Measurements from ENCODE around the gene SSTR3.

SSTR3 gene

DNA sequence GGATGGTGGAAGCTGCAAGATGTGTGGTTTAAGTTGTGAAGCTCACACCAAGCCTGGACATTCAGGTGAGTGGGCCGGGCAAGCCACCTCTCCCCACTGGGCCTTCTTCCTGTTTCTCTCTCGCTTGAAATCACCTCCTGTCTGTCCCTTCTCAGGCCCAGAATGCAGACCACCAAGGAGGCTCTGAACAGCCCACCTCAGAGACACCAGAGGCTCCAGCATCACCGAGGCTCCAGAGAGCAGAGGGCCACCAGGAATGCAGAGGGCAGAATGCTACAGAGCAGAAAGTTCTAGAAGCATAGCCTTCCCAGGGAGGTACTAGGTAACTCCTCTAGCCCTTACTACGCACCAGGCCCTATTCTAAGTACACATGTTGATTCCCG lies 47.8 kb downstream of the SSTR3 start:
- TF ChIP-seq TAF1 (IDR thresholded peaks at IDR 0.05; ENCODE audit: borderline replicate concordance, low read depth, low read length) (no peak), POLR2A (IDR thresholded peaks at IDR 0.05; ENCODE audit: low read depth, low read length) (no peak; the same call in 1 of the 2 replicates), POLR2AphosphoS5 (IDR thresholded peaks at IDR 0.05; ENCODE audit: low read depth, low read length) (no peak)
- DNase-seq (ENCODE audit: insufficient read length) (no peak), FAIRE-seq (no peak)

DNA sequence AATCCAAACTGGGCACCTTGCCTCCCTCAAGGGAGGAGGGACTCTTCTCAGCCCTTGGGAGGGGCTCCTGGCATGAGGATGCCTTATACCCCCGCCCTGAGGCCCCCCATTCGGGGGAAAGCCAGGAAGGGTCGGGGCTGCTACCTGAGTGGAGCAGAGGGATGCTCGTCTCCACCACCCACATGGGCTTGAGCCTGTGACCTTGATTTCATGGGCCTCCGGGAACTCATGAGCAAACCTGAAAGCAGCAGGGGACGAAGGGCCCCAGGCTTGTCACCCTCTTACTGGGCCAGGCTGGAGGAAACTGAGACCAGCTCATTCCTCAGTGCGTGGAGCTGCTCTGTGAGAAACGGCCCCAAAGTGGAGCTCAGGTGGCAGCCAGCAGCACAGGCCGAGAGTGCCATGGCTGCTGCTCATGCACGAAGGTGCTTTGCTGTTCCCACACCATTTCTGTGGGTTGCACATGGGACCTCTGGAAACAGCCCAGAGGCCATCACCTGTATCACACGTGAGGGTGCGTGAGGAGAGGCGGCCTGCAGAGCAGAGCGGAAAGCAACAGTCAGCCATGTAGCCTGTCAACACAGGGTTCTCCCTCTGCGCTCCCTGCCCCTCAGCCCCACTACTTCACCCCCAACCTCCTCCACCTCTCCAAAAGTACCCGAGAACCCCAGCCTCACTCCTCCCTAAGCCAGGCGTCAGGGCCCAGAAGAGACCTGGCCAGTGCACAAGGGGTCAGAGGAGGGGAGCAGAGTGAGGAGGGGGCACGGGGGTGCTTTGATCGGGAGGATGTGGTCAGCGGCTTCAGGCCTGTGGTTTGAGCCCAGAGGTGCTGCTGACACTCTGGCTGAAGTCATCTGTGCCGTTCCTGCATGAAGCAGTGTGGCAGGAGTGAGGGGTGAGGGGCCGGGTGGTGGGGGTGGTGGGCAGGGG lies 48.4 kb downstream of the SSTR3 start:
- peak; percentile 54; the same call in 1 of the 2 replicates for TF ChIP-seq TAF1 (IDR thresholded peaks at IDR 0.05; ENCODE audit: borderline replicate concordance, low read depth, low read length)
- TF ChIP-seq POLR2AphosphoS5 (IDR thresholded peaks at IDR 0.05; ENCODE audit: low read depth, low read length), result peak; percentile 88
- peak; percentile 84 for TF ChIP-seq POLR2A (IDR thresholded peaks at IDR 0.05; ENCODE audit: low read depth, low read length)
- FAIRE-seq (no peak), DNase-seq (ENCODE audit: insufficient read length) (peak; percentile 77)

DNA sequence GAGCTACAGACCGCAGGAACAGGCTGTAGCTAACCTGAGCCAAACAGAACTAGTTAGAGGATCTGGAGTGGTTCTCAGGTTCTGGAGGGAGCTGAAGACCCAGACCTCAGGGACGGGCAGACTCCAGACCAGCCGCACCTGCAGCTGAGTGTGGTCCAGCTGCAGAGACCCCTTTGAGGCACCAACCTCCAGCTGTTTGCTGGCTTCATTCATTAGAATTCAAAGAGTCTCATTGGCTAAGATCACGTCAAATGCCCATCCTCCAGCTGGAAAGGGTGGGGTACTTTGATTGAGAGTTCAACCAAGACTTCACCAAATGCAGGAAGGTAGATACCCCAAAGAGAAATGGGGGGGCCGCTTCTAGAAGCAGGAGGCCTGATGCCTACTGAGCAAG lies 49.2 kb downstream of the SSTR3 start:
- DNase-seq (ENCODE audit: insufficient read length), result no peak
- TF ChIP-seq POLR2A (IDR thresholded peaks at IDR 0.05; ENCODE audit: low read depth, low read length), result no peak
- no peak for TF ChIP-seq POLR2AphosphoS5 (IDR thresholded peaks at IDR 0.05; ENCODE audit: low read depth, low read length)
- TF ChIP-seq TAF1 (IDR thresholded peaks at IDR 0.05; ENCODE audit: borderline replicate concordance, low read depth, low read length), result peak; percentile 5; the same call in 1 of the 2 replicates
- FAIRE-seq, result no peak

DNA sequence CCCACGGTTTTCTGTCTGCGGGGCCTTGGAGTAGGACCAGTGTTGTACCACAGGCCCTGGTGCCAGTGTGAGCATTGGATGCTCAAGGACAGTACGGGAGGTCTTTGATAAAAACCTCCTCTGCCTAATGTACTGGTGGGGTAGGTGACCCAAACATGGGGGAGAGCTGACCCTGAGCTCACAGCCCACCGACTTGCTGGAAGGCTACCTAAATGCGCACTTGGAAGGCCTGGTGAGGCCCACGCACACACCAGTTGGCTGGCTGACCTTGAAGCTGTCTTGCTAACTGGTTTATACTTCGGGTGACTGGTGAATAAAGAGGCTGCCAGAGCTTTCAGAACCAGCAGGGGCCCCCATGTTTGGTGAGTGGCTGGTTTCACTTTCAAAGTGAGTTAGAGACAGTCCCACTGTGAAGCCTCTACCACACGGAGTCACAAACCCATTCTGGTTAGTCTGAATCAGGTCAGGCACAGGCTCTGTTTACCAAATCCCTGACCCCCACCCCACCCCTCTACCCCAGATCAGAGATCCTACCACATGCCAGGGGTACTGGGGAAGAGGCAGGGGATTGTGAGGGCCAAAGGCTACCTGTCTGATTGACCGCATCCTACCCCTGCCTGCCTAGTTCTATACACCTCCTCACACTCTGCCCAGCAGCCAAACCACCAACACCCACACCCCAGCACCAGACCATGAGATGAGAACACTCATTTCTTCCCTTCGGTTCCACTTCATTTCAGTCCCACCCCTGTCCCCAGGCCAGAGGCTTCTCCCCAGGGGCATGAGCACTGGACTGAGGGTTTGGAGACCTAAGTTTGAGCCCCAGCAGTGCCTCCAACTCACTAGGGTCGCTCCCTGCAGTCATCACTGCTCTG lies 49.8 kb downstream of the SSTR3 start:
- peak; percentile 100 for FAIRE-seq
- TF ChIP-seq POLR2A (IDR thresholded peaks at IDR 0.05; ENCODE audit: low read depth, low read length) (peak; percentile 53), POLR2AphosphoS5 (IDR thresholded peaks at IDR 0.05; ENCODE audit: low read depth, low read length) (peak; percentile 84), TAF1 (IDR thresholded peaks at IDR 0.05; ENCODE audit: borderline replicate concordance, low read depth, low read length) (0 out of 2 replicates have a peak, but pooled peaks have one; percentile 72)
- DNase-seq (ENCODE audit: insufficient read length), result peak; percentile 83

DNA sequence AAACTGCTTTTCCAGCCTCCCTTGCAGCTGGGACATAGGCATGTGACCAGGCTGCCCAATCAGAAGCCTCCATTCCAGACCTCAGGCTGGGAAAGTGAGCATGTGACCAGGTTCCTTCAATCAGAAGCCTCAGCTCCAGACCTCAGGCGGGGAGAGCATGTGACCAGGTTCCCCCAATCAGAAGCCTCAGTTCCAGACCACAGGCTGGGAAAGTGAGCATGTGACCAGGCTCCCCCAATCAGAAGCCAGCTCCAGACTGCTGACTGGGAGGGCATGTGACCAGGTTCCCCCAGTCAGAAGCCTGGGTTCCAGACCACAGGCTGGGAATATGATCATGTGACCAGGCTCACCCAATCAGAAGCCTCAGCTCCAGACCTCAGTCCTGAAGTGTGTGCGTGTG lies 50.8 kb downstream of the SSTR3 start:
- TF ChIP-seq POLR2A (IDR thresholded peaks at IDR 0.05; ENCODE audit: low read depth, low read length) (no peak), TAF1 (IDR thresholded peaks at IDR 0.05; ENCODE audit: borderline replicate concordance, low read depth, low read length) (no peak), POLR2AphosphoS5 (IDR thresholded peaks at IDR 0.05; ENCODE audit: low read depth, low read length) (no peak)
- peak; percentile 58 for FAIRE-seq
- DNase-seq (ENCODE audit: insufficient read length), result no peak

DNA sequence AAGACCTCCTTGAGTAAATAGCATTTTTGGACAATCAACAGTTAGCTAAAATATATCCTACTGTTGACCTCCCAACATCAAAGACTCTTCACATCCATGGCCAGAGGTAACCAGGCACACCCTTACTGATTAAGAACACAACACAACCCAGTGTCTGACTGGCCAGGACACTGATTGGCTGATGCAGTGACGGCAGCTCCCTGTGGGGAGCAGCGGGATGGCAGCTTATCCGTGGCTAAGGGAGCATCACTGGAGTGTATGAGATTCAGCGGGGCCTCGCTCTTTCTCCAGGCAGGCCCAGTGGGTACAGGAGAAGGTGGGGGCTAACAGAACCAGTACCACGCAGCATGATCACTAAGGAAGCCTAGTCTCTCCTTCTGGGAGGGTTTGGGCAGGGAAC lies 52.2 kb downstream of the SSTR3 start:
- TF ChIP-seq TAF1 (IDR thresholded peaks at IDR 0.05; ENCODE audit: borderline replicate concordance, low read depth, low read length) (no peak), POLR2AphosphoS5 (IDR thresholded peaks at IDR 0.05; ENCODE audit: low read depth, low read length) (no peak), POLR2A (IDR thresholded peaks at IDR 0.05; ENCODE audit: low read depth, low read length) (no peak)
- DNase-seq (ENCODE audit: insufficient read length), result no peak
- no peak for FAIRE-seq

DNA sequence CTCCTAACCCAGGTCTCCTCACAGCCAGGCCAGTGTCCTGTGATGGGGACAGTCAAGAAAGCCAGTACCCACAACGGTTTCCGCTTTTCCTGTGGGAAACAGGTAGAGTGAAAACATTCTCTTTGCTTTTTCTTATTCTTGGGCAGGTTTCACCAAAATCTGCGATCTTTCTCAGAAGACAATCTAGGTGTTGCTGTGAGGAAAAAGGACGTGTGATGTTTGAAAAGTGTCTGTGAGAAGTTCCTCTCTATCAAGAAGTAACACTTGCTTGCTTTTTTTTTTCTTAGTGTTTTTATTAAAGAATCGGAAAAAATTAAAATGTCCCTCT lies 53.4 kb downstream of the SSTR3 start:
- DNase-seq (ENCODE audit: insufficient read length) (no peak), FAIRE-seq (no peak)
- no peak for TF ChIP-seq POLR2A (IDR thresholded peaks at IDR 0.05; ENCODE audit: low read depth, low read length)
- TF ChIP-seq POLR2AphosphoS5 (IDR thresholded peaks at IDR 0.05; ENCODE audit: low read depth, low read length), result no peak
- no peak for TF ChIP-seq TAF1 (IDR thresholded peaks at IDR 0.05; ENCODE audit: borderline replicate concordance, low read depth, low read length)

DNA sequence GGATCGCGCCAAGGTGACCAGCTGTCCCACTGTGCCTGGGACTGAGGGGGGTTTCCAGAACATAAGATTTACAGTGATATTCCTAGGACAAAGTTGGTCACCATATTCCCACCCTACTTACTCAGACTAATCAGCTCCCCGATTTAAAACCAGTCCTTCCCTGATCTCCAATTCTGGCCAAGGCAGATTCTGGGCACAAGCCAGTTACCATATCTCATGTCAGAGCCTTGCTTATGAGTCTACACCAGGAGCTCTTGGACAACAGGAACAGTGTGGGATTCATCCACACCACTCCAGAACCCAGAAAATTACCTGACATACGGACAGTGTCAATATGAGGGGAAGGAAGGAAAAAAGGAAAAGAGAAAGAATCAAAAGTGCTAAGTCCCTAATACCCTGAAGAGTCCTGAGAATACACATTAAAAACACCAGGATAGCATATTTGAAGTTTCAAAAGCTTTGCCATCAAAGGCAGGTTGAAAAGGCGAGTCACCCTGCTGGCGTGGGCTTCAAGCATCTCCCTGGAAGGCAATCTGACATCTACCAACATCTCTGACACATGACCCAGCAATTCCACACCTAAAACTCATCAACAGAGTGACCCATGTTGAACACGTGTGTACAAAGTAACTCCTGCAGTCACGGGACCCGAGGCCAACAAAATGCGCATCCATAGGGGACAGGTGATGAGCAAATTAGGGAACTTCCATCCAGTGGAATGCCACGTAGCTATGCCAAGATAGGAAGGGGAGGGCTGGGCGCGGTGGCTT lies 54.6 kb downstream of the SSTR3 start:
- no peak for DNase-seq (ENCODE audit: insufficient read length)
- peak; percentile 38 for FAIRE-seq
- TF ChIP-seq POLR2AphosphoS5 (IDR thresholded peaks at IDR 0.05; ENCODE audit: low read depth, low read length) (no peak), TAF1 (IDR thresholded peaks at IDR 0.05; ENCODE audit: borderline replicate concordance, low read depth, low read length) (no peak), POLR2A (IDR thresholded peaks at IDR 0.05; ENCODE audit: low read depth, low read length) (no peak)

DNA sequence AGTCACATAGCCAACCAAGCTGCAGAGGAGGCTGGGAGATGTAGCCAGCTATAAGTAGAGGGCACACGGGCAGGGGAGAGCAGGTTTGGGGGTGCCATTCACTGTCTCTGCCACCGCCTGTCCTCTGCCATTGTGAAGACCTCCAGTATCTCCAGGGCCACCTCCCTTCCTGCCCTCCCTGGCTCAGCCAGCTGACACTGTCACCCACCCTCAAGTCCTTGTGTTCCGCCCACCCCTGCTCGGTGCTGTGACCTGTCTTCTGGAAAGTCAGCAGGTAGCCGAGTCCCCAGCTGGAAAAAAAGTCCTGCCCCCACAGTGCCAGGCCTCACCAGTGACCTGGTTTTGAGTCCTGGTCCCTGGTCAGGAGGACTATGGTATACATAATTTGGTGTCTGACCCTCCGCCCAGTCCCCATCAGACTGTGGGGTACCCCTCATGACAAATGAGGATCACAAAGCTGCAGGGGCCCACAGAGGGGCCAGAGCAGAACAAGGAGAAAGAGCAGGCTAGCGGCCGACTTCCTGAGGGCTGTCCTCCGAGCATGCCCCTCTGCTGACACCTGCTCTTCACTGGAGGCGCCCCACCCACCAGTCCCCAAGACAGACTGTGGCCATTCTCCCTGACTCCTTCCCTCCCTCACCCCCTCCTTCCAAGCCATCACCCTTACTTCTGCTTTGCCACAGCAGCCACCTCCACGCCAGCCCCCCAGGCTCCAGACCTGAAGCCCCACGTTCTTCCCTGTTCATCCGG lies 55.4 kb downstream of the SSTR3 start:
- FAIRE-seq, result no peak
- TF ChIP-seq POLR2A (IDR thresholded peaks at IDR 0.05; ENCODE audit: low read depth, low read length) (no peak), POLR2AphosphoS5 (IDR thresholded peaks at IDR 0.05; ENCODE audit: low read depth, low read length) (no peak), TAF1 (IDR thresholded peaks at IDR 0.05; ENCODE audit: borderline replicate concordance, low read depth, low read length) (no peak)
- no peak for DNase-seq (ENCODE audit: insufficient read length)

DNA sequence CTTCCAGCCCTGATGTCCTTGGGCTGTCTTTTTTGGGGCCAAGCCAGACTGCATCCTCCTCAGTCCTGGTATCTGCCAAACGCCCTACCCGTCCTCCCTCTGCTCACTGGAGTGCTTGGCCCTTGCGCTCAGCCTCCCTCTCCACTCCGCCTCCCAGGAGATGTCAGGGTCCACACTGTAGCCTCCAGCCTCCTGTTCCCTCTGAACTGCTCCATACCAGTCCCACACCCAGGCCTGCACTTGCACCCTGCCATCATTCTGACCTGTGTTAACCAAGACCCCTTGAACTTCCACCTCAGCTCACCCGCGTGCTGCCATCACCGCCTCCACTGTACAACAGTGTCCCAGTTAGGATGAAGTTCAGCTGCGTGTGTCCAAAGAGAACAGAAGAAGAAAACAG lies 56.3 kb downstream of the SSTR3 start:
- TF ChIP-seq POLR2AphosphoS5 (IDR thresholded peaks at IDR 0.05; ENCODE audit: low read depth, low read length), result no peak
- FAIRE-seq (peak; percentile 17), DNase-seq (ENCODE audit: insufficient read length) (no peak)
